ENCODE measurements around the gene NEURL1B.

NEURL1B gene

GRCh38 chr5:172681421-172681820 is 40.4 kb downstream of the NEURL1B start:
- DNase-seq = no peak

DNA sequence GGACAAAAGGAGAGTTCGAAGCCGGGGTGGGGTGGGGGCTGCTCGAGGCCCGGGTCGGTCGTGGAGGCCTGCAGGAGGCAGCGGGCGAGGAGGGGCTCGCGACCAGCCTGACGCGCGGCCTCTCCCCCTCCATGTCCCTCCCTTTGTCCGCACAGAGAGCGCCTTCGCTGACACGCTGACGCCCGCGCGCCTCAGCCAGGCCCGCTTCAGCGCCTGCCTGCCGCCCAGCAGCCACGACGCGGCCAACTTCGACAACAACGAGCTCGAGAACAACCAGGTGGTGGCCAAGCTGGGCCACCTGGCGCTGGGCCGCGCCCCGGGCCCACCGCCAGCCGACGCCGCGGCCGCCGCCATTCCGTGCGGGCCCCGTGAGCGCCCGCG is 42.2 kb downstream of the NEURL1B start:
- no peak for DNase-seq

DNA sequence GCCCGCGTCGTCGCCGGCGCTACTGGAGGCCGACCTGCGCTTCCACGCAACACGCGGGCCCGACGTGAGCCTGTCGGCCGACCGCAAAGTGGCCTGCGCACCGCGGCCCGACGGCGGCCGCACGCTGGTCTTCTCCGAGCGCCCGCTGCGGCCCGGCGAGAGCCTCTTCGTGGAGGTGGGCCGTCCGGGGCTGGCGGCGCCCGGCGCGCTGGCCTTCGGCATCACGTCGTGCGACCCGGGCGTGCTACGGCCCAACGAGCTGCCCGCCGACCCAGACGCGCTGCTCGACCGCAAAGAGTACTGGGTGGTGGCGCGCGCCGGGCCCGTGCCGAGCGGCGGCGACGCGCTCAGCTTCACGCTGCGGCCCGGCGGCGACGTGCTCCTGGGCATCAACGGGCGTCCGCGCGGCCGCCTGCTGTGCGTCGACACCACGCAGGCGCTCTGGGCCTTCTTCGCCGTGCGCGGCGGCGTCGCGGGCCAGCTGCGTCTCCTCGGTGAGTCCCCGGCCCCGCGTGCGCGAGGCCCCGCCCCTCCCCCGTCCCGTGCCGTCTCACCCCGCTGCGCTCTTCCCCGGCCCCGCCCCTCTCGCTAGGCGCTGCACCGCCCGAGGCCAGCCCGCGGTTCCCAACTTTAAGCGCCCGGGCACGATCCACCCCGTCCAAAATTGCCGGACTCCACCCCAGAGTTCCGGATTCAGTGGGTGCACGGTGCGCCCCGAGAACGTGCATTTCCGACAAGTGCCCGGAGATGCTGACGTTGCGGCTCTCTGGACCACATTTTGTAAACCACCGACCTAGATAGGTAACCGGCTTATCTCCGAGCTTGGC is 42.8 kb downstream of the NEURL1B start:
- DNase-seq = no peak

DNA sequence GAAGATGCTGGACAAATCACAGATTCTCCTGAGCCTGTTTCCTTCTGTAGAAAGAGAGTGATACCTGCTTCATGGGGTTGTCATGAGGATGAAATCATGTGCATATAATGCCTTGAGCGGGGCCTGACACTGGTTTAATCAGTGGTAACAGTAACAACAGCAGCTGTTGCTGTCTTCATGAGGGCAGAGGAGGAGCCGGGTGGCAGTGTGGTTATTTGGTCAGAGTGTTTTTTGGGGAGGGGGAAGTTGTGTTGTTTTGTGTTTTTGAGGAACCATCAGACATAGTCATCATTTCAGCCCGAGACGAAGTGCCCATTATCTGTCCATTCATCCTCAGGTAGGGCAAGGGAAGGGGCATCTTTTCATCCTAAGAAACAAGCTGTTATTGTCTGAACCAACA is 44.0 kb downstream of the NEURL1B start:
- no peak for DNase-seq

DNA sequence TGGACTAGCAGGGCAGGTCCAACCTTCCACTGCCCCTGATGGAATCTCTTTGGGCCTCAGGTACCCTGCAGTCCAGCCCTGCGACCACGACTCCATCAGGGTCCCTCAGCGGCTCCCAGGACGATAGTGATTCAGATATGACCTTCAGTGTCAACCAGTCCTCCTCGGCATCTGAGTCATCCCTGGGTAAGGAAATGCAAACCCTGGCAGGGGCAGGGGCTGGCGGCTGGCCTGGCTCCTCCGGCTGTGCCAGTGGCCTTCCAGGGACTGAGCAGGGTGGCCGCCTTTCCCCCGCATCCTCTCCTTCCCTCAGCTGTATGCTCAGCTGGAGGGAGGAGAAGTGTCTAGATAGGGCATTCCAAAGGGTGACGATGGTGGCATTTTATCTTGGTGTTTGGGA is 45.0 kb downstream of the NEURL1B start:
- DNase-seq = no peak

DNA sequence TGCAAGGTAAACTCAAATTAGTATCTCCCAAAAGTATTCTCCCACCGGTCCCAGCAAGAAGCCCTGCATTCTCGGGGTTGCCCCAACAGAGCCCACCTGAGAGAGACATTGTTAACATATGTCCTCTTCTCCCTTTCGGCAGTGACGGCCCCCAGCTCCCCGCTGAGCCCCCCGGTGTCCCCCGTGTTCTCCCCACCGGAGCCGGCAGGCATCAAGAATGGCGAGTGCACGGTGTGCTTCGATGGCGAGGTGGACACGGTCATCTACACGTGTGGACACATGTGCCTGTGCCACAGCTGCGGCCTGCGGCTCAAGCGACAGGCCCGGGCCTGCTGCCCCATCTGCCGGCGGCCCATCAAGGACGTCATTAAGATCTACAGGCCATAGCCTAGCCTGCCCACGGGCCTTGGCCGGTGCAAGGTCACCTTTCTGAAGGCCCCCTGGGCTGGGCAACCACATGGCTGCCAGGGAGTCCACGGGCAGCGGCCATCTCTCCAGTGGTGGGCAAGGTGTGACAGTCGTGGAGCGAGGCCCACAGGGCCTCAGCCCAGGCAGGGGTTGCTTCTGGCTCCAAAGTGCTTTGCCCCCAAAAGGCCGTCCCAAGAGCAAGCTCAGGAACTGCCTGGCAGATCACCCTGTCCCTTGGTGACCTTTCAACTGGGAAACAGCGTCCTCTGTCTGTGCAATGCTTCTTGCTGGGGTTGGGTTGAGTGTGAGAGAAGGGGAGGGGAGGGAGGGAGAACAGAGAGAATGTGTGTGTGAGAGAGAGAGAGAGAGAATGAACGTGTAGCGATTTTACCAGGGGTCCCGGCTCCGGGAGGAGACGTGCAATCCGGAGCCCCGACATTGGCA is 45.7 kb downstream of the NEURL1B start:
- DNase-seq = no peak

DNA sequence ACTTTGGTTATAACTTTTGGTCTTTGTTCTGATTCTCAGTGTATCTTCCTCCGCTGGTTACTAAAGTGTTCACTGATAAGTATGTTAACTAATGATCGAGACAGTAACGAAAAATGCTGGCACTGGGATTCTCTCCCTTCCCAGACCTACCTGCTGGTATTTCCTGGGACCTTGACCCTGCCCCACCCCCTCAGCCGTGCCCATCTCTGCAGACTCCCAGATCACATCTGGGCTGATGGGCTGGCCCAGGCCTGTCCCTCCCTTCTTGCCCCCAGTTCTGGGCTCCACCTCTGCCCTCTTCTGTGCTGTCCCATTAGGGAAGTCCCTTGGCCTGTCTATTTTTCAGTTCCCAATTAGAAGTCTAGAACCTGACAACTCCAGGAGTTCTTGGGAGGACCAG is 46.9 kb downstream of the NEURL1B start:
- DNase-seq = no peak

- DNase-seq = no peak
Measured at GRCh38 chr5:172688349-172689217, 47.5 kb downstream of the NEURL1B start.

DNA sequence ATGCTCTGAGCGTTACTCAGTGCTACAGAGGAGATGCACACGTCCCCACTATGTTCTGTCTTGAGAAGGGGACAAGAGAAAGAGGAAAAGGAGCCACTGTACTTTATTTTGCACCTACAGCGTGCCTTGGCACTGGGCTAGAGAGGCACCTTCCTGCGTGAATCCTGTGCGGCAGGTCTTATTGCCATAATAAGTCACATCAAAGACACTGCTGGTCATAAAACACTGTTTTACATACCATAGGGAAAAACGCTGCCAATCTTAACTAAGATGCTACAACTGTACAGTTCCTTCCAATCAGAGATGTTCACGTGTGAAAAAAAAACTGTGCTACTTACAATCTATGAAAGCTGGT is 48.1 kb downstream of the NEURL1B start:
- DNase-seq = no peak

- no peak for DNase-seq
Measured at GRCh38 chr5:172689801-172690200, 48.7 kb downstream of the NEURL1B start.

DNA sequence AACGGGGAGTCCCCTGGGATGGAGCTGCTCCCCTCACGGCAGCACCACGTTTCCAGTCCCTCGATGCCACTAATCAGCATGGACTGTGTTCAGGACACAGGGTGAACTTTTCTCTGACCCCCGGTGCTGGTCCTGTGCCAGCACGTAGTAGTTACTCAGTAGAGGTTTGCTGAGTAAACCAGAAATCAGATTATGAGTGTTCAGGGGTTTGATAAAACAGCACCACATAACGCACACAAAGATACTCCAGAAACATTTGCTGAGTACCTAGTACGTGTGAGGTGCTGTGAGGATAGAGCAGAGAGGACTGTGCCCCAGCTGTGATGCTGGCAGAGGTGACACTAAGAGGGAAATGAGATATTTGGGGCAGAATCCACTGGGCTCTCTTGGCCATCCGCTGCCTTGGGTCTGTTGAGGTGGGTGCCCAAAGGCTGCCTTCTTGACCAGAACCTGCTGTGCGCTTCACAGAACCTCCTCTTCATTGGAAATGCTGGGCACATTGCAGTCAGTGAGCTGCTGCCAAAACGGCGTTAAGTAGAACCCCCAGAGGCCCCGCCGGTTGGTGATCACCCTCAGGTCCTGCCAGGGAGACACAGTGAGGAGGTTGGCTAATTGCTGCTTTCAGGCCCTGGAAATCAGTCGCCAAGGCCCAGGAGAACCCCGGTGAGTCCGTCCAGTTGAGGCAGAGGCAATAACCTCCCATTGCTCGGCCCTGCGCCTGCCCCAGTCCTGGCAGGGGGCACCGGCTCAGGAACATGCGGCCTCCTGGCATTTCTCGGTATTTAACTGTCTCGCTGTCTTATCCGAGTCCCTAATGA is 49.4 kb downstream of the NEURL1B start:
- no peak for DNase-seq

GRCh38 chr5:172691886-172692285 is 50.8 kb downstream of the NEURL1B start:
- DNase-seq = no peak

GRCh38 chr5:172692451-172692850 is 51.4 kb downstream of the NEURL1B start:
- no peak for DNase-seq

GRCh38 chr5:172692981-172693380 is 51.9 kb downstream of the NEURL1B start:
- DNase-seq = no peak

DNA sequence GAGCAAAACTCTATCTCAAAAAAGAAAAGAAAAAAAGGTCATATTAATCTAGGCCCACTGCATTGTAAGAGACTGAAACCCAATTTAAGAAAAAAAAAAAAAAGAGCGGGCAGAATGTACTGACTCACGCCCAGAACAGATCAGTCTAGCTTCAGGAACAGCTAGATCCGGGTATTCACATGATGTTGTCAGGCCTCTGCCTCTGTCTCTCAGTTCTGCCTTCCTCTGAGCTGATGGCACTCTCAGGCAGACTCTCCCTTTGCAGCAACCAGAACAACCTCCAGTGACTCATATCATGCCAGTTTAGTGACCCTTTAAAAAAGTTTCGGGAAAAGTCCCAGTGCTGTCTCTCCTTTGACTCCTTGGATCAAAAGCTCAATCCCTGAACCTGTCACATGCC is 53.0 kb downstream of the NEURL1B start:
- DNase-seq = no peak

- DNase-seq = no peak
Measured at GRCh38 chr5:172694541-172694940, 53.5 kb downstream of the NEURL1B start.

- no peak for DNase-seq
Measured at GRCh38 chr5:172695232-172696054, 54.4 kb downstream of the NEURL1B start.

DNA sequence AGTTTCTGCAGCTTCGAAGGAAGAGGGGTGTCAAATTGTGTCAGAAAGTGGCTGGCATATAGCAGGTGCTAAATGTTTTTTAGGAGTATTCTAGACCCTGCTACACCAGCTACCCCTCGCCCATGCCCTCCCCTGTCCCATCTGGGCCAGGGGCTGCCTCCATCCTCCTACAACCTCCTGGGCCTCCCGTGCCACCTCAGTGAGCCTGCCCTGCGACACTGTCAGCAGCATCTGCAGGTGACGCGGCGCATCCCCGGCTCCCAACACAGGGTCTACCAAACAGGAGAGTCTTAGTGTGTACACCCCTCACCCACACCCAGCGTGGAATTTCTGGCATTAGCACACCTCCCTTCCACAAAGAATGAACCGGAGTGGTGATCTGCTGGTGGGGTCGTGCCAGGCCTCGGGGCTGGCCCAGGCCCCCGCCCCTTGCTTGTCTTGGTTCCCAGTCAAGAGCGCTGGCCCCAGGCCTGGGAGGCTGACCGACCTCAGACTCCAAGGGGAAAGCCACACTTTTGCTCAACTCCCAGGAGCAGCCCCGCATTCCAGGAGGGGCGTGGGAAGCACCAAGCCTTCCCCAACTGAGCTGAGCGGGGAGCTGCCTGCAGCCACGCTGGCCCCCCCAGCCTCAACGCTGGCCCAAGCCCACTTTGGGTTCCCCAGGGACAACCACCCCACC is 55.2 kb downstream of the NEURL1B start:
- DNase-seq = no peak

DNA sequence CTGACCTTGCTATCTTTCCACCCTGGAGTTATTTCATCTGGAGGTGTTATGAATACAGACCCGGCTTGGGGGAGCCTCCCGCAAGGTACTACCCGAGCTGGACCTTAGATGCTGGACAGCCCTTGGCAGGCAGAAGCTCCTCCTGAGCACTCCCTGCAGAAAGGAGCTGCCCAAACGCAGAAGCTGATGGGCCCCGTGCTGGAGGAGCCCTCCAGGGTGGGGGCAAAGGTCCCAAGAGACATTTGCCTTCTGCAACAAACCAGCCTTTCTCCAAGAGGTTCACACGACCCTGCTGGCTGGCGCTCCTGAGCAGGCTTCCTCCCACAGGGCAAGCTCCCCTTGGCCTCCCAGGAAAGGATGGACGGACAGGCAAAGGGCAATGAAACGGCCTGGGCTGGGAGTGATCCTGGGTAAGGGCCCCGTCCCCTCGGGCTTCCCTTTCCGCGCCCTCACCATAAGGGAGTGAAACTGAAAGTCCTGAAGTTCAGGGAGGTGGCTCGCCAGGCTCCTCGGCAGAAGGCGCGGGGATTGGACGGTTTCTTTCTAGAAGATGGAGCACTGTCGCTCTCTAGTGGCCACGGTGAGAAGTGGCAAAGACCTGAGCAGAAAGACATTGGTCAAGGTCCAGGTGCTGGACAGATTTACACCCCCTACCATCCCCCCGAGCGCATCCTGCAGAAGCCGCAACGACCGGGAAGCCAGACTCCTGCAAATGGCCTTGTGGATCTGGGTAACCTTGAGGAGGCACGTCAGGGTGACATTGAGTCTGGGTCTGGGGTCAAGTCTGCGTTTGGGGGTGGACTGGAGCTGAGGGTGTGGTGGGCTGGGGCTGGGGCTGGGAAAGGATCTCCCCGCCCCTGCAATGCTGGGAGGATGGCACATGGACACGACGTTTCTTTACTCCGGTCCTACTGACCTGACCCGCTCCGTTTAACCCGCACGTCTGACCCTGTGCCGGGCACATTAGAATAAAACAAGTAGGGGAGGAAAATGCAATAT is 56.4 kb downstream of the NEURL1B start:
- DNase-seq = peak; percentile 63

- DNase-seq = no peak
Measured at GRCh38 chr5:172699423-172699822, 58.4 kb downstream of the NEURL1B start.
